Naive thymus-derived CD4-positive, alpha-beta T cell (primary cell): ENCODE data around the gene HAUS7. TPM values are rescaled to one million over a fixed set of nuclear protein-coding genes. Genes with fewer than 3 reads are reported as not detected.

Experiments
- ATAC-seq: fragments of 150-1000 bp; cut with Tn5 transposase; 2 replicates; pipeline ENCODE4 v1.10.0; 2021; ENCODE audit warnings: mild to moderate bottlenecking, moderate library complexity
- CTCF ChIA-PET: fragments of 350-600 bp; sonication (Branson Sonifier 250); formaldehyde crosslinking; loops from one replicate; lab custom pipeline; 2021; ENCODE audit warnings: antibody characterized with exemption; lab: Charles Lee
- POLR2A ChIA-PET: fragments of 350-600 bp; sonication (Branson Sonifier 250); formaldehyde crosslinking; loops from one replicate; lab custom pipeline; 2021; ENCODE audit warnings: antibody characterized with exemption, inconsistent platforms; lab: Charles Lee
- DNase-seq, 9 donors: peaks; one replicate each; pipeline versions ENCODE4 v3.0.0 to v3.0.0-alpha.2; 2020 to 2022; ENCODE audit warnings: mixed read lengths in 1 of 9
- H3K27ac ChIP-seq: one replicate; pipeline ENCODE4 v1.7.0; 2013; ENCODE audit warnings: mild to moderate bottlenecking, low read depth, low read length, moderate library complexity
- H3K27me3 ChIP-seq, 2 donors: one replicate each; pipeline ENCODE4 v1.7.0; 2013; ENCODE audit warnings: low read length in 2 of 2, mild to moderate bottlenecking in 2 of 2, moderate library complexity in 2 of 2; ENCODE audit not compliant: control insufficient read depth in 2 of 2, insufficient read depth in 2 of 2
- H3K36me3 ChIP-seq, 3 experiments: 1 replicate in 2 of 3; 2 replicates in 1 of 3; pipeline ENCODE4 v1.7.0; 2013; ENCODE audit warnings: low read length in 3 of 3, mild to moderate bottlenecking in 3 of 3, moderate library complexity in 1 of 3; ENCODE audit not compliant: insufficient read depth in 3 of 3, control insufficient read depth in 2 of 3
- H3K4me1 ChIP-seq, 2 donors: one replicate each; pipeline ENCODE4 v1.7.0; 2013; ENCODE audit warnings: low read length in 2 of 2, mild to moderate bottlenecking in 2 of 2, moderate library complexity in 1 of 2; ENCODE audit not compliant: control insufficient read depth in 2 of 2, insufficient read depth in 2 of 2
- H3K4me3 ChIP-seq: 2 replicates; pipeline ENCODE4 v1.7.0; 2013; ENCODE audit warnings: mild to moderate bottlenecking, low read length
- H3K9me3 ChIP-seq, 3 experiments: 1 replicate in 2 of 3; 2 replicates in 1 of 3; pipeline ENCODE4 v1.7.0; 2013; ENCODE audit warnings: low read length in 3 of 3; ENCODE audit not compliant: control insufficient read depth in 2 of 3
- H3K27ac Mint-ChIP-seq, 9 donors: one replicate each; pipeline ENCODE4 v1.8.0; 2020 to 2022; ENCODE audit warnings: mixed read lengths in 9 of 9, mild to moderate bottlenecking in 8 of 9, moderate library complexity in 5 of 9, inconsistent platforms in 2 of 9
- H3K27me3 Mint-ChIP-seq, 5 donors: one replicate each; pipeline ENCODE4 v1.8.0; 2021 to 2022; ENCODE audit warnings: mixed read lengths in 5 of 5, mild to moderate bottlenecking in 1 of 5
- H3K36me3 Mint-ChIP-seq, 5 donors: one replicate each; pipeline ENCODE4 v1.8.0; 2020 to 2022; ENCODE audit warnings: mixed read lengths in 5 of 5, mild to moderate bottlenecking in 3 of 5, inconsistent platforms in 1 of 5
- H3K4me1 Mint-ChIP-seq, 7 donors: one replicate each; pipeline ENCODE4 v1.8.0; 2020 to 2022; ENCODE audit warnings: mixed read lengths in 7 of 7, mild to moderate bottlenecking in 3 of 7, inconsistent platforms in 1 of 7
- H3K4me3 Mint-ChIP-seq, 10 donors: one replicate each; pipeline ENCODE4 v1.8.0; 2020 to 2022; ENCODE audit warnings: mild to moderate bottlenecking in 10 of 10, mixed read lengths in 10 of 10, moderate library complexity in 6 of 10, inconsistent platforms in 2 of 10
- H3K9me3 Mint-ChIP-seq, 11 donors: one replicate each; pipeline ENCODE4 v1.8.0; 2020 to 2022; ENCODE audit warnings: mixed read lengths in 11 of 11, mild to moderate bottlenecking in 4 of 11, inconsistent platforms in 1 of 11, moderate library complexity in 1 of 11
- intact Hi-C, 2 donors: fragments of 100-400 bp; cut with micrococcal nuclease; formaldehyde crosslinking; loops; one replicate each; pipeline ENCODE4 v1.15.1; 2023
- polyA plus RNA-seq, 2 donors: library from polyadenylated mRNA; unstranded; fragments of 300-500 nt; fragmentation: Illumina TruSeq; gene quantifications; one replicate each; pipeline ENCODE4 v1.2.3, GENCODE V29; 2021
- total RNA-seq, 6 experiments: library from RNA in 5 of 6; stranded (reverse) in 5 of 6; gene quantifications; 1 replicate in 5 of 6; 2 replicates in 1 of 6; pipeline ENCODE4 v1.2.3 and lab custom pipeline; 2021 to 2026

The HAUS7 gene
- total and polyA plus RNA-seq, 7 experiments from 2014 or later = 20.7 to 44.8 (median 28.4) TPM

- peaks cover 3 to 17% of the 10 kb centered on the region in 2 donors for H3K4me1 ChIP-seq
- peaks cover 0 to 5% (median 0%) of the 10 kb centered on the region in 5 donors for H3K27me3 Mint-ChIP-seq
- no peaks in the 10 kb centered on the region for H3K9me3 ChIP-seq
- H3K27ac ChIP-seq = no peak overlapping the region
- H3K4me3 Mint-ChIP-seq = peak overlapping the region in 4 of 10 donors; percentile 16 to 63 (median 58)
- H3K4me1 Mint-ChIP-seq = peaks cover 0 to 24% (median 5%) of the 10 kb centered on the region in 7 donors
- POLR2A ChIA-PET = no interaction called here
- H3K9me3 Mint-ChIP-seq = no peaks in the 10 kb centered on the region
- CTCF ChIA-PET = interaction anchor here (0.7 to 2.2 kb wide), 2 partner anchors 31 to 443 kb away, joined by 3 to 11 read pairs; no protein-coding TSS in a partner anchor
- peak overlapping the region in 3 of 9 donors; percentile 4 to 84 (median 57) for H3K27ac Mint-ChIP-seq
- ATAC-seq = no peak
- H3K36me3 Mint-ChIP-seq = no peaks in the 10 kb centered on the region
- H3K4me3 ChIP-seq = no peak overlapping the region
- DNase-seq = no peak
- no peaks in the 10 kb centered on the region for H3K27me3 ChIP-seq
- H3K36me3 ChIP-seq = no peaks in the 10 kb centered on the region
- intact Hi-C loops = no loop called here
These were observed 5.4 kb upstream of the HAUS7 start for GRCh38 chrX:153475751-153476281.

GRCh38 chrX:153475271-153475670 is 4.9 kb upstream of the HAUS7 start:
- Mint-ChIP-seq H3K4me3 (peak overlapping the region in 8 of 10 donors; percentile 16 to 71 (median 54)), H3K27me3 (peaks cover 0 to 5% (median 0%) of the 10 kb centered on the region in 5 donors), H3K36me3 (no peaks in the 10 kb centered on the region), H3K9me3 (no peaks in the 10 kb centered on the region), H3K4me1 (peaks cover 0 to 24% (median 5%) of the 10 kb centered on the region in 7 donors), H3K27ac (peak overlapping the region in 3 of 9 donors; percentile 32 to 63 (median 51))
- no peak for ATAC-seq
- no peaks in the 10 kb centered on the region for H3K27me3 ChIP-seq
- POLR2A ChIA-PET = no interaction called here
- CTCF ChIA-PET = interaction anchor here (0.7 to 2.2 kb wide), 2 partner anchors 32 to 443 kb away, joined by 3 to 11 read pairs; no protein-coding TSS in a partner anchor
- H3K27ac ChIP-seq = peak overlapping the region; percentile 57
- H3K4me3 ChIP-seq = no peak overlapping the region
- intact Hi-C loops = no loop called here
- no peaks in the 10 kb centered on the region for H3K36me3 ChIP-seq
- no peak for DNase-seq
- H3K4me1 ChIP-seq = peaks cover 3 to 17% of the 10 kb centered on the region in 2 donors
- no peaks in the 10 kb centered on the region for H3K9me3 ChIP-seq

- H3K9me3 Mint-ChIP-seq = no peaks in the 10 kb centered on the region
- DNase-seq (peak; percentile 22 to 56 (median 49)), ATAC-seq (no peak)
- H3K27ac Mint-ChIP-seq = no peak overlapping the region
- ChIA-PET POLR2A (no interaction called here), CTCF (interaction anchor here (0.9 to 1.8 kb wide), 2 partner anchors 12 to 33 kb away, joined by 3 to 8 read pairs; no protein-coding TSS in a partner anchor)
- peaks cover 3 to 17% of the 10 kb centered on the region in 2 donors for H3K4me1 ChIP-seq
- no peaks in the 10 kb centered on the region for H3K36me3 Mint-ChIP-seq
- intact Hi-C loops = no loop called here
- H3K27ac ChIP-seq = peak overlapping the region; percentile 57
- H3K4me3 ChIP-seq = no peak overlapping the region
- H3K9me3 ChIP-seq = no peaks in the 10 kb centered on the region
- H3K4me1 Mint-ChIP-seq = peaks cover 0 to 25% (median 5%) of the 10 kb centered on the region in 7 donors
- no peaks in the 10 kb centered on the region for H3K36me3 ChIP-seq
- H3K27me3 Mint-ChIP-seq = peaks cover 0 to 5% (median 0%) of the 10 kb centered on the region in 5 donors
- H3K27me3 ChIP-seq = no peaks in the 10 kb centered on the region
- peak overlapping the region in 3 of 10 donors; percentile 46 to 69 (median 63) for H3K4me3 Mint-ChIP-seq
These were observed 4.3 kb upstream of the HAUS7 start for GRCh38 chrX:153474718-153475117.

- Mint-ChIP-seq H3K9me3 (no peaks in the 10 kb centered on the region), H3K27me3 (peaks cover 0 to 5% (median 0%) of the 10 kb centered on the region in 5 donors), H3K36me3 (no peaks in the 10 kb centered on the region), H3K4me3 (peak overlapping the region in 8 of 10 donors; percentile 36 to 77 (median 62)), H3K4me1 (peaks cover 0 to 29% (median 8%) of the 10 kb centered on the region in 7 donors), H3K27ac (peak overlapping the region in 7 of 9 donors; percentile 45 to 85 (median 69))
- CTCF ChIA-PET = interaction anchor here (0.9 to 1.8 kb wide), 2 partner anchors 12 to 33 kb away, joined by 3 to 8 read pairs; no protein-coding TSS in a partner anchor
- POLR2A ChIA-PET = no interaction called here
- no peak overlapping the region for H3K27ac ChIP-seq
- no peaks in the 10 kb centered on the region for H3K27me3 ChIP-seq
- no peaks in the 10 kb centered on the region for H3K9me3 ChIP-seq
- H3K36me3 ChIP-seq = no peaks in the 10 kb centered on the region
- DNase-seq (peak in 1 of 9 donors; percentile 12), ATAC-seq (no peak)
- intact Hi-C loops = no loop called here
- no peak overlapping the region for H3K4me3 ChIP-seq
- peaks cover 3 to 17% of the 10 kb centered on the region in 2 donors for H3K4me1 ChIP-seq
These were observed 3.9 kb upstream of the HAUS7 start for GRCh38 chrX:153474266-153474665.

- H3K27ac Mint-ChIP-seq = peak overlapping the region in 5 of 9 donors; percentile 20 to 85 (median 69)
- no peaks in the 10 kb centered on the region for H3K36me3 Mint-ChIP-seq
- peaks cover 0 to 29% (median 8%) of the 10 kb centered on the region in 7 donors for H3K4me1 Mint-ChIP-seq
- POLR2A ChIA-PET = no interaction called here
- H3K4me3 Mint-ChIP-seq = peak overlapping the region in 8 of 10 donors; percentile 16 to 75 (median 56)
- CTCF ChIA-PET = interaction anchor here (0.7 to 1.8 kb wide), 5 partner anchors 12 to 267 kb away, joined by 3 to 8 read pairs (median 3); no protein-coding TSS in a partner anchor
- intact Hi-C loops = no loop called here
- ATAC-seq (no peak), DNase-seq (no peak)
- H3K27me3 ChIP-seq = no peaks in the 10 kb centered on the region
- H3K9me3 ChIP-seq = no peaks in the 10 kb centered on the region
- H3K27me3 Mint-ChIP-seq = peaks cover 0 to 5% (median 0%) of the 10 kb centered on the region in 5 donors
- H3K36me3 ChIP-seq = peaks cover 0 to 5% (median 0%) of the 10 kb centered on the region in 3 experiments
- no peak overlapping the region for H3K4me3 ChIP-seq
- H3K9me3 Mint-ChIP-seq = no peaks in the 10 kb centered on the region
- H3K4me1 ChIP-seq = peaks cover 3 to 17% of the 10 kb centered on the region in 2 donors
- no peak overlapping the region for H3K27ac ChIP-seq
These were observed 2.8 kb upstream of the HAUS7 start for GRCh38 chrX:153473126-153473525.

GRCh38 chrX:153471663-153472280 is 1.4 kb upstream of the HAUS7 start:
- intact Hi-C loops = loop anchor here (2.0 kb wide), 4 partner anchors 127 to 499 kb away; partner anchors contain the start of genes CCNQ (in 1 of the 2), HCFC1 (in 1 of the 2) and ZNF275 (in 1 of the 2)
- Mint-ChIP-seq H3K4me1 (peaks cover 0 to 34% (median 12%) of the 10 kb centered on the region in 7 donors), H3K27me3 (peaks cover 0 to 5% (median 0%) of the 10 kb centered on the region in 5 donors), H3K4me3 (peak overlapping the region in 1 of 10 donors; percentile 64), H3K9me3 (no peaks in the 10 kb centered on the region), H3K36me3 (peaks cover 0 to 3% (median 0%) of the 10 kb centered on the region in 5 donors), H3K27ac (peak overlapping the region in 5 of 9 donors; percentile 70 to 84 (median 82))
- no peaks in the 10 kb centered on the region for H3K9me3 ChIP-seq
- peaks cover 3 to 17% of the 10 kb centered on the region in 2 donors for H3K4me1 ChIP-seq
- H3K36me3 ChIP-seq = peaks cover 0 to 5% (median 0%) of the 10 kb centered on the region in 3 experiments
- no peak overlapping the region for H3K4me3 ChIP-seq
- H3K27ac ChIP-seq = peak overlapping the region; percentile 68
- ChIA-PET POLR2A (no interaction called here), CTCF (interaction anchor here (1.2 to 1.8 kb wide), 3 partner anchors 11 to 36 kb away, joined by 3 to 6 read pairs (median 4); no protein-coding TSS in a partner anchor)
- no peak for ATAC-seq
- H3K27me3 ChIP-seq = no peaks in the 10 kb centered on the region
- DNase-seq = no peak
